DLD1 (cell line): Measurements from ENCODE around the gene MEF2C.
"Not testable (repeated sequence)": the region's sequence is repeated elsewhere in the genome, so short reads cannot be mapped to it uniquely, and the experiment has no call there.

Experiments
- in situ Hi-C: cut with HindIII; loops from 2 replicates; pipeline ENCODE4 v1.10.0; 2017; ENCODE audit warnings: low sequenced_read_pairs

Gene MEF2C

DNA sequence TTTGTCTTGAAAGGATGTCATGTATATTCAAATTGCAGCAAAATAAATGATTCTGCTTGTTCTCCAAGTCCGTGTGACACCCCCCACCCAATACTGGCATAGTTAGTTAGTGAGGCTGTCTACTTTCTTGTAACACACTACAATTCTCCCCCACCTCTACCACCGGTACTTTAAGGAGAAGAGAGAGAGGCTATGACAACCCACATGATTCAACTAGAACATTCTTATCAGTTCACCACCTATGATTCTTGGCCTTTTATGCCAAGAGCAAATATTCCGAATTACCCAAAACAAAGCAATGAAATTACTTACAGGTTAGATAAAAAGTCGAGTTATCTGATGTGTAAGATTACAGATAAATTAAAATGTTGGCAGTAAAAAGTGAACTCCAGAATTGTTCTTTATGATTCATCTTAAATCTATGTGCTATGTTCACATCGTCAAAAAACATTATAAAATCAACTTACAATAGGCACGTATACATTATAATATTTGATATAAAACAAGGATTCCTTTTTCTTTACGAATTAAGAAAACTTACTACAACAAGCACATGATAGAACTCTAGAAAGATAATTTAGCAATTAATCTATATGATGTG, 14.4 kb downstream of the MEF2C start:
- in situ Hi-C loops: no loop called here

DNA sequence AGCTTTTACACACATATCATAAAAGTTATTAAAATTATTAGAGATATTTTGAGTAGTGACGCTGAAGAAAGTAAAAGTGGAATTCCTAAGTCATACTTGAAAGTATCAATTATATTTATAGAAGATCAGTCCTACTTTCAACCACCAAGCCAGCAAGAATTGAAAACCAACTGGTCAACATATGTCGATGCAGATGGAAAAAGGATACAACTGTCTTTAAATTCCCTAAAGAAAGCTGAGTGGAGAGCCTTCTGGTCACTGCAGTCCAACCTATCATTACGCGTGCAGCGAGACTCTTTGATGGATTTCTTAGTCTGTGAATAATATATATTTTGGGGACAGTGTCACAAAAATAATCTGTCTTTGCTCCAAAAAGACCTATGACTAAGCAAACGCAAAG, 15.3 kb downstream of the MEF2C start:
- in situ Hi-C loops: no loop called here

- in situ Hi-C loops: no loop called here
Observed at GRCh38 chr5:88863523-88863922, 19.5 kb downstream of the MEF2C start.

- in situ Hi-C loops: no loop called here
Observed at GRCh38 chr5:88862547-88863175, 20.3 kb downstream of the MEF2C start.

GRCh38 chr5:88861231-88861630, 21.8 kb downstream of the MEF2C start:
- in situ Hi-C loops: no loop called here

GRCh38 chr5:88860501-88860900, 22.5 kb downstream of the MEF2C start:
- in situ Hi-C loops: no loop called here

GRCh38 chr5:88858392-88858791, 24.6 kb downstream of the MEF2C start:
- in situ Hi-C loops: no loop called here

DNA sequence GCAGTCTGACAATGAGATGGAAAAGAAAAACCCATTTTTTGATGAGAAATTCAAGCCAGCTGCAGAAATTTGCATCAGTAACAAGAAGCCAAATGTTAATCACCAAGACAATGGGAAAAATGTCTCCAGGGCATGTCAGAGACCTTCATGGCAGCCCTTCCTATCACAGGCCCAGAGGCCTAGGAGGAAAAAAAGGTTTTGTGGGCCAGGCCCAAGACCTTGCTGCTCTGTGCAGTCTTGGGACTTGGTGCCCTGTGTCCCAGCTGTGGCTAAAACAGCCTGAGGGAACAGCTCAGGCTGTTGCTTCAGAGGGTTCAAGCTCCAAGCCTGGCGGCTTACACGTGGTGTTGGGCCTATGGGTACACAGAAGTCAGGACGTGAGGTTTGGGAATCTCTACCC, 26.6 kb downstream of the MEF2C start:
- in situ Hi-C loops: not testable (repeated sequence)

DNA sequence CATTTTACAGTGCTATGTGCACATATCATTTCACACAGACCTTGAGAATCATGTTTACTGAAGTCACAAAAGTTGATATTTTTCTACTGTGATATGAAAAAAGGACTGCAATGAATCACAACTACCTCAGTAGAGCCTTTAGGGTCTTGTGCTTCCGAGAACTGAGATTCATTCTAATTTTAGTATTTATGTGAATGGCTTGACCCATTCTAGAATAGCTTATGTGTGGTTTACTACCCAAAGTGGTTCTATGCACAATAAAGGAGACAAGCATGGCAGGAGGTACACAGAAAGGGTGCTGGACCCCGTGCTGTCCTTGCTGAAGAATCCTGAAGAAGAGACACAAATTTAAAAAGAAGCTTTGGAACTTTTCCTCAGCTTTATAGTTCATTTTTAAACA, 28.2 kb downstream of the MEF2C start:
- in situ Hi-C loops: no loop called here

DNA sequence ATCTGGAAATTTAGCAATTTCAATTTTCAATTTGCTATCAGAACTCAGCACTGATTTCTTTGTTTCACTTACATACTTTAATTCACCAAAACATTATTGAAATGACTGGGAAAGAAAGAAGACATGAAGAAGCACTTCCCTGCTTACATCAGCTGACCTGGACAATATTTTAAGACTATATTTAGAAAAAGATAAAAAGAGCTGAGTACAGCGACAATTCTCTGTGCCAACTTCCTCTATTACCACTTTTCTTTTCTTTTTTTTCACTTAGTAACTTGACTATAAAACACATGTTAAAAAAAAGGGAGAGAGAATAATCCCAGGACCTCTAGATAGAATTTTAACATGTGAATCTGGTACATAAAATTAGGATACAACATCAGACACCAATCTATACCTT, 35.6 kb downstream of the MEF2C start:
- in situ Hi-C loops: no loop called here

DNA sequence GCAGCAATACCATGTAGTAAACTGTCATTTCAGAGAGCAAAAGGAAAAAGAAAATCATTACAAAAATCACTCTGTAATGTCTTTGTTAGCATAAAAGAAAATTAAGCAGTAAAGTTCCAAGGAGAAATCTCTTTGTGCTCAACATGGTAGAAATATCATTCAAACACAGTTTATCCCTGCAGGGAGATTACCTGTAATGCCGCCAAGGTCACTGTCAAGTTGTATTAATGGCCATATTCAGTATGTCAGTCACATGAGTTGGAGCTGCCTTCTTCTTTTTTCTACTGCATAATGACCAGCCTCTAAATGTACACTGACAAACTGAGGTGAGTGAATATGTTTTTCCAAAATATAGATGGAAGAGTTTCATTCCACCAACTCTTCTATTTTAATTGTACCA, 36.5 kb downstream of the MEF2C start:
- in situ Hi-C loops: no loop called here

DNA sequence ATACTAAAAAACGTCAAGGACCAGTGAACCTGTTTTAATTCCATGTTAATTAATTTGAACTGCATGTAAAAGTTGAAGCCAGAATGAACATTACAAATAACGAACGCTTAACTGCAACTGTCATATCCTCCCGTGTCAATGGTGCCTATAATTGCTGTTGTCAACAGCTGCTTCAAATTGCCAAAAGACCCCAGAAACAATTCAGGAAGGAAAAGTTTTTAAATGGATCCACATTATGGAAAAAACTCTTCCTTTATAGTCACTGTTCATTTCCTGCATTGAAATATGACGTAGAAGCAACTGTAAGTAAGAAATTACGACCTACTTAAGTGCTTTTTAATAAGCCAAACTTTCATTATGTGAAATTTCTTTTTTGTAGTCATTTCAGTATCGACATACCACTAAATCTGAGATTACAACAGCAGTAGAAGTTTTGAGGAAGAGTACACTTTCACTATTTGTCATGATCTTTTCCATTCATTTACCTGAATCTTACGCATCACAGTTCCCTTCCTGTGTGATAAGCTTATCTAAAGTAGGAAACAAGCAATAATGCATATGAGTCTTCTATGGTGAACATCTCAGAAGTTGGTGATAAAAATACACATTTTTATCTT, 37.8 kb downstream of the MEF2C start:
- in situ Hi-C loops: no loop called here

DNA sequence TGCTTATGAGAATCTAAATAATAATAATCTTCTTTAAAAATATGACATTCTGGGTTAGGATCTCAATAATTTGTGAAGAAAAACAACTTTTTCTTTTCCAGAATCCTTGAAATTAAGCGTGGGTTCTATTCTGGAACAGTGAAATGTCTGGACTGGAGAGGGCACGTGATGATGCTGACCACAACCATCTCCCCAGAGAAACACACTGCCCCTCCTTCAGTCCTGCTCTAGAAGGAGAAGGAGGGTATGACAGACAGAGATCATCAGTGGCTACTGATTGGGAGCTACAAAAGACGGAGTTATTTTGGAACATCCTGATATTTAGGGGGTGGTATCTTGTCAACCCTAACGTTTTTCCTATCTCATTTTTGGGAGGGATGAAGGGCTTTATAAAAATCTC, 40.2 kb downstream of the MEF2C start:
- in situ Hi-C loops: no loop called here

DNA sequence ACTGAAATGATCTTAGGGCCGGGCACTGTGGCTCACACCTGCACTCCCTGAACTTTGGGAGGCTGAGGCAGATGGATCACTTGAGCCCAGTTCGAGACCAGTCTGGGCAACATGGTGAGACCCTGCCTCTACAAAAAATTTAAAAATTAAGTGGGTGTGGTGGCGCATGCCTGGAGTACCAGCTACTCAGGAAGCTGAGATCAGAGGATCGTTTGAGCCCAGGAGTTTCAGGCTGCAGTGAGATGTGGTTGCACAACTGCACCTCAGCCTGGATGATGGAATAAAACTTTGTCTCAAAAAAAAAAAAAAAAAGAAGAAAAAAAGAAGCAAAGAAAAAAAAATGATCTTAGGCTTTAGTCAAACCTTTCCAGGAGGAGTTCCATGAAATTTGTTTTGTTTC, 41.8 kb downstream of the MEF2C start:
- in situ Hi-C loops: no loop called here

- in situ Hi-C loops: no loop called here
Observed at GRCh38 chr5:88840495-88840894, 42.5 kb downstream of the MEF2C start.

GRCh38 chr5:88839238-88839637, 43.7 kb downstream of the MEF2C start:
- in situ Hi-C loops: no loop called here

DNA sequence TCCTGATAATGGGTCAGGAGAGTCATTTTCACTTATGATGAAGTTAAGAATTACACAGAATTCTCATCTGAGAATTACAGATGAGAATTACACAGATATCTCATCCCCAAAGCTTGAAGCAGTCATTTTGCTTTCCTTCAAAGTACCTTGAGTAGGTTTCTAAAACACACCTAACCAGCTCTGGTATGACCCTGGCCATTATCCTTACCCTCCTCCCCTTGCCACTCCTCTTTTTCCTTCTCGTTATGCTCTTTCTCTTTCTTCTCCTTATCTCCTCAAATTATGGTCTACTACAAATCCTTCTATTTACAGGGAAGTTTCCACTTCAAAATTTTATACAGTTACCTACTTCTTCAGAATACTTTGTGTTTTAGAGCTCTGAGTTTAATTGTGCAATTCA, 44.5 kb downstream of the MEF2C start:
- in situ Hi-C loops: no loop called here

GRCh38 chr5:88837817-88838216, 45.2 kb downstream of the MEF2C start:
- in situ Hi-C loops: no loop called here

GRCh38 chr5:88837222-88837621, 45.8 kb downstream of the MEF2C start:
- in situ Hi-C loops: no loop called here

DNA sequence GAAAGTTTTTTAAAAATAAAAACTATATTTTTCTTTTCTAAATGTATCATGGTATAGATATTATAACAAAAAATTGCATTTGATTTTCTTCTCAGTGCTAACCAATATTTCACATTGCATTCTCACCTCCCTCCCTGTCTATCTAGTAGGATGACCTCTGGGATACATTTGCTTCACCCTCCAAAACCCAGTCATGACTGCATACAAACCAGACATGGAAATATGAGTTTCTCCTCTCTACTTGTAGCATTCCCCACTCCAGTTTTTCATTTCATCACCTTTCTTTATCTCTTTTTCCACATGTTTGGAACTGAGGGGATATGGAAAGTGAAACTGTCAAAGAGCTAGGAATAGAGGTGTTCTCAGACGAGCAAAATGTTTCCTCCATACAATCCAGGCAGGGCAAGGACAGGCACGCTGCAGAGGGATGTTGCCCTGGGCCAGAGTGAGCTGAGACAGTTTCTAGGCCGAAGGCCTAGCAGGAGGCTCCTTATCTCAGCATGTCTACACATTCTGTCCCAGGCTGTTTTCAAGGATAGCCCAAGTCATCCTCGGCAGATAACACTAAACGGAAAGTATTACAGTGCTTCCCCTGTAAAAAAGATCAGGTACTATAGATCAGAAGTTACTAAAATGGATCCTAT, 46.7 kb downstream of the MEF2C start:
- in situ Hi-C loops: no loop called here

DNA sequence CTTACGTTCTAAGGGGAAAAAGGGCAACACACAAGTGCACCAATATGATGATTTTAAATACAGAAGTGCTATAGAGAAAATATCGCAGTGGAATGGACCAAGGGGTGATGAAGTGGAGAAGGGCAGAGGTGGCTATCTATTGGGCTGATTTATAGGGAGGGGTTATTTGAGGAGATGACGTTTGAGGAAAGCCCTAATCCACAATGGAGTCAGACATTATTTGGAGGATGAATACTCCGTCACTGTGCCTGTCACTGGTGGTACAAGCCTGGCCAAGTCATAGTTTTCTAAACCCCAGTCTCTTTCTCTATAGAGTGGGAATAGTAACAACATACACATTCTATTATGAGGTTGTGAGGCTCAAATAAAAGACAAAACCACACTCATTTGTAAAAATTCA, 48.5 kb downstream of the MEF2C start:
- in situ Hi-C loops: no loop called here

- in situ Hi-C loops: no loop called here
Observed at GRCh38 chr5:88834131-88834462, 48.9 kb downstream of the MEF2C start.
